PC-3 (cell line): ENCODE results near the gene NCBP3.

Experiments
- CTCF ChIP-seq: fragments of 300-600 bp; sonication (generic); conservative IDR thresholded peaks from 2 replicates; pipeline ENCODE4 v1.5.1; 2017; ENCODE audit warnings: antibody characterized with exemption, low read depth, mild to moderate bottlenecking, low read length
- EZH2 ChIP-seq: fragments of 300-600 bp; sonication (generic); IDR thresholded peaks from one replicate; pipeline ENCODE4 v1.6.1; 2017; ENCODE audit warnings: antibody characterized with exemption, mild to moderate bottlenecking, low read length; ENCODE audit not compliant: unreplicated experiment
- EZH2phosphoT487 ChIP-seq: fragments of 300-600 bp; sonication (generic); IDR thresholded peaks from 2 replicates; pipeline ENCODE4 v1.6.1; 2018; ENCODE audit warnings: mild to moderate bottlenecking, antibody characterized with exemption, low read length, borderline replicate concordance

GRCh38 chr17:3875317-3875716 lies 29.3 kb upstream of the NCBP3 start:
- TF ChIP-seq CTCF (no peak), EZH2phosphoT487 (no peak), EZH2 (no peak)
